Liver (tissue), 9 donors: ENCODE data around the gene SGSH. TPM values are rescaled to one million over a fixed set of nuclear protein-coding genes. Genes with fewer than 3 reads are reported as not detected.

Experiments
- DNase-seq: peaks from one replicate; pipeline ENCODE4 v3.0.0-alpha.2; 2017; ENCODE audit warnings: low spot score
- H3K27ac ChIP-seq, 2 donors: one replicate each; pipeline ENCODE4 v1.7.0; 2013; ENCODE audit warnings: inconsistent platforms in 2 of 2, low read length in 2 of 2, control low read depth in 1 of 2, low read depth in 1 of 2, mild to moderate bottlenecking in 1 of 2
- H3K27me3 ChIP-seq, 4 donors: one replicate each; pipeline versions ENCODE4 v1.6.1 to v1.7.0; 2013; ENCODE audit warnings: low read length in 3 of 4, inconsistent platforms in 1 of 4, mild to moderate bottlenecking in 1 of 4, moderate library complexity in 1 of 4; ENCODE audit not compliant: control insufficient read depth in 4 of 4, insufficient read depth in 4 of 4
- H3K36me3 ChIP-seq, 4 donors: one replicate each; pipeline versions ENCODE4 v1.6.1 to v1.7.0; 2013; ENCODE audit warnings: low read length in 3 of 4, mild to moderate bottlenecking in 3 of 4, low read depth in 1 of 4, moderate library complexity in 1 of 4; ENCODE audit not compliant: control insufficient read depth in 4 of 4, insufficient read depth in 3 of 4
- H3K4me1 ChIP-seq, 4 donors: one replicate each; pipeline versions ENCODE4 v1.6.1 to v1.7.0; 2013; ENCODE audit warnings: low read length in 3 of 4, mild to moderate bottlenecking in 3 of 4, moderate library complexity in 1 of 4; ENCODE audit not compliant: control insufficient read depth in 4 of 4, insufficient read depth in 4 of 4
- H3K4me3 ChIP-seq, 3 donors: one replicate each; pipeline versions ENCODE4 v1.6.1 to v1.7.0; 2013; ENCODE audit warnings: low read length in 3 of 3, control low read depth in 1 of 3, low read depth in 1 of 3, mild to moderate bottlenecking in 1 of 3
- H3K9ac ChIP-seq, 2 donors: one replicate each; pipeline ENCODE4 v1.7.0; 2013; ENCODE audit warnings: low read length in 2 of 2, mild to moderate bottlenecking in 2 of 2, moderate library complexity in 2 of 2, control low read depth in 1 of 2, low read depth in 1 of 2
- H3K9me3 ChIP-seq, 4 donors: one replicate each; pipeline versions ENCODE4 v1.6.1 to v1.7.0; 2013; ENCODE audit warnings: low read length in 3 of 4; ENCODE audit not compliant: control insufficient read depth in 4 of 4
- CTCF ChIP-seq: fragments of 150-350 bp; IDR thresholded peaks from 2 replicates; pipeline ENCODE4 v1.5.1; 2017; ENCODE audit warnings: improper control_type of control experiment, low read depth, low read length; ENCODE audit not compliant: missing input control
- EGR1 ChIP-seq, 2 donors: IDR thresholded peaks; 2 replicates each; pipeline ENCODE4 v1.6.1; 2016 to 2018; ENCODE audit warnings: antibody characterized with exemption in 2 of 2, low read depth in 2 of 2
- GABPA ChIP-seq, 2 donors: IDR thresholded peaks in 1 of 2; conservative IDR thresholded peaks in 1 of 2; 2 replicates each; pipeline ENCODE4 v1.6.1; 2016; ENCODE audit warnings: antibody characterized with exemption in 2 of 2, mild to moderate bottlenecking in 1 of 2, moderate library complexity in 1 of 2
- HNF4A ChIP-seq, 2 donors: conservative IDR thresholded peaks; 2 replicates each; pipeline ENCODE4 v1.6.1; 2016; ENCODE audit warnings: antibody characterized with exemption in 2 of 2, mild to moderate bottlenecking in 2 of 2
- NR2F2 ChIP-seq: IDR thresholded peaks from 2 replicates; pipeline ENCODE4 v1.6.1; 2016; ENCODE audit warnings: antibody characterized with exemption
- RAD21 ChIP-seq, 2 donors: IDR thresholded peaks; 2 replicates each; pipeline ENCODE4 v1.6.1; 2016; ENCODE audit warnings: antibody characterized with exemption in 2 of 2, mild to moderate bottlenecking in 2 of 2
- RXRA ChIP-seq, 2 donors: IDR thresholded peaks; 2 replicates each; pipeline ENCODE4 v1.6.1; 2017 to 2018; ENCODE audit warnings: antibody characterized with exemption in 2 of 2, mild to moderate bottlenecking in 1 of 2
- YY1 ChIP-seq: IDR thresholded peaks from 2 replicates; pipeline ENCODE4 v1.6.1; 2016; ENCODE audit warnings: antibody characterized with exemption, mild to moderate bottlenecking
- whole genome bisulfite sequencing: extraction: QIAGEN DNeasy Blood & Tissue Kit; methylation state at CpG from one replicate; pipeline ENCODE4 v1.1.7; 2013; 5-methylcytosine and 5-hydroxymethylcytosine counted together
- polyA plus RNA-seq, 2 donors: library from polyadenylated mRNA; stranded (reverse) in 1 of 2; unstranded in 1 of 2; fragments of 200-250 nt in 1 of 2; fragments of >200 nt in 1 of 2; fragmentation: Nextera tagmentation in 1 of 2; extraction: Ambion mirVana in 1 of 2; gene quantifications; one replicate each; pipeline versions ENCODE4 v1.2.1 to v1.2.3, GENCODE V29; 2013 to 2015
- total RNA-seq, 2 donors: library from RNA; depleted of rRNA; stranded (reverse); fragments of >200 nt; gene quantifications; one replicate each; pipeline ENCODE4 v1.2.3, GENCODE V29; 2014
- TF ChIP-seq, protein P1 (sequence below): IDR thresholded peaks from 2 replicates; pipeline ENCODE4 v1.6.1; 2016; ENCODE audit warnings: antibody characterized with exemption, mild to moderate bottlenecking
- TF ChIP-seq, protein P2 (sequence below): IDR thresholded peaks from 2 replicates; pipeline ENCODE4 v1.6.1; 2016; ENCODE audit warnings: antibody characterized with exemption
- TF ChIP-seq, protein P3 (sequence below): IDR thresholded peaks from 2 replicates; pipeline ENCODE4 v1.6.1; 2016; ENCODE audit warnings: antibody characterized with exemption
- TF ChIP-seq, protein P4 (sequence below): IDR thresholded peaks from 2 replicates; pipeline ENCODE4 v1.6.1; 2016; ENCODE audit warnings: antibody characterized with exemption
- donor health status: healthy.
- donor health status: healthy.
- donor health status: healthy.
- donor health status: healthy.
- donor health status: healthy.

The SGSH gene
- total and polyA plus RNA-seq, 4 donors = 5.8 to 19.8 (median 12.9) TPM

DNA sequence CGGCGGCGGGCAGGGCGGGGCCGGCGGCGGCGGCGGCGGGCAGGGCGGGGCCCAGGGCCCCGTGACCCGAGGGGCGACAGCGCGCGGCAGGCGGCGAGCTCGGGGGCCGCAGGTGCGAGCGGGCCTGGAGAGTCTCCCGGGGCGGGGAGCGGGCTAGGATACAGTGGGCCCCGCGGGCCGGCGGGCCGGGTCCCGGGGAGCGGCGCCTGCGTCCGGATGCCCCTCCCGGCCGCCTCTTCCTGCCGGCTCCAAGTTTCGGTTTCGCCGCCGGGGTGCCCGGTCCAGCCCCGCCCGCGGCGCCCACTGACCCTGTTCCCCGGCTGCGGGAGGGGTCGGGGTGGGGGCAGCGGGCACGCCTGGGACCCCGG lies 40.6 kb upstream of the SGSH start, which contains the start of gene RNF213:
RNF213 (plus strand) TSS at position 62 of the 368 bp plus-strand sequence. CDS start 2,830 bp downstream, outside the sequence.
- peak within 1 kb of the TSS; percentile 69 to 94 for H3K9ac ChIP-seq

DNA sequence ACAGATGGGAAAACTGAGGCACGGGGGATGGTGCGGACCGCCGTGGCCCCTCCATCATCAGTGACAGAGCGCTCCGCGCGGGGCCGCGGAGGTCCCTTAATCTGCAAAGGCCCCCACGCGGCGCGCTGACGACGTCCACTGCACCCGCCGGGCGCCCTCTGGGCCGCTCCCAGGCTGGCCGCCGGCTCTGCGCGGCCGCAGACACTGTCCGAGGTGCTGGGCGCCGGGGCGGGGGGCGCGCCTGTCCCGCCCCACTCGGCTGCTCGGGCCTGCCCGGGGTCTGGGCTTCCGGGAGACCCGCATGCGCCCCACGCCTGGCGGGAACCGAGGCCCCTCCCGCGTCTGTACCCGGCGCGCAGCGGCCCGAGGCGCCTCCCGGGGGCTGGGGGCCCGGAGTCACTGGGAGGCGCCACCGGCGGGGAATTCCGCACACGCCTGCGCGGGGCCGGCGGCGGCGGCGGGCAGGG lies 40.0 kb upstream of the SGSH start:
- Histone ChIP-seq H3K9me3 (no peaks in the 10 kb centered on the region), H3K27ac (peak overlapping the region; percentile 78 to 84), H3K9ac (peak overlapping the region; percentile 7 to 54), H3K4me3 (peak overlapping the region in 2 of 3 donors; percentile 59 to 97), H3K27me3 (no peaks in the 10 kb centered on the region), H3K36me3 (no peaks in the 10 kb centered on the region), H3K4me1 (peaks cover 14 to 40% (median 33%) of the 10 kb centered on the region in 4 donors)
- 1% methylated on average over 63 of the region's 63 CpGs for WGBS
- peak; percentile 62 for DNase-seq
- TF ChIP-seq RAD21 (IDR thresholded peaks at IDR 0.05) (no peak), GABPA (IDR thresholded peaks at IDR 0.05 in 1 of 2, conservative IDR thresholded peaks at IDR 0.05 in 1 of 2) (no peak), CTCF (no peak), EGR1 (IDR thresholded peaks at IDR 0.05; ENCODE audit: low read depth in 2 of 2) (no peak)
- TF ChIP-seq, protein P1, sequence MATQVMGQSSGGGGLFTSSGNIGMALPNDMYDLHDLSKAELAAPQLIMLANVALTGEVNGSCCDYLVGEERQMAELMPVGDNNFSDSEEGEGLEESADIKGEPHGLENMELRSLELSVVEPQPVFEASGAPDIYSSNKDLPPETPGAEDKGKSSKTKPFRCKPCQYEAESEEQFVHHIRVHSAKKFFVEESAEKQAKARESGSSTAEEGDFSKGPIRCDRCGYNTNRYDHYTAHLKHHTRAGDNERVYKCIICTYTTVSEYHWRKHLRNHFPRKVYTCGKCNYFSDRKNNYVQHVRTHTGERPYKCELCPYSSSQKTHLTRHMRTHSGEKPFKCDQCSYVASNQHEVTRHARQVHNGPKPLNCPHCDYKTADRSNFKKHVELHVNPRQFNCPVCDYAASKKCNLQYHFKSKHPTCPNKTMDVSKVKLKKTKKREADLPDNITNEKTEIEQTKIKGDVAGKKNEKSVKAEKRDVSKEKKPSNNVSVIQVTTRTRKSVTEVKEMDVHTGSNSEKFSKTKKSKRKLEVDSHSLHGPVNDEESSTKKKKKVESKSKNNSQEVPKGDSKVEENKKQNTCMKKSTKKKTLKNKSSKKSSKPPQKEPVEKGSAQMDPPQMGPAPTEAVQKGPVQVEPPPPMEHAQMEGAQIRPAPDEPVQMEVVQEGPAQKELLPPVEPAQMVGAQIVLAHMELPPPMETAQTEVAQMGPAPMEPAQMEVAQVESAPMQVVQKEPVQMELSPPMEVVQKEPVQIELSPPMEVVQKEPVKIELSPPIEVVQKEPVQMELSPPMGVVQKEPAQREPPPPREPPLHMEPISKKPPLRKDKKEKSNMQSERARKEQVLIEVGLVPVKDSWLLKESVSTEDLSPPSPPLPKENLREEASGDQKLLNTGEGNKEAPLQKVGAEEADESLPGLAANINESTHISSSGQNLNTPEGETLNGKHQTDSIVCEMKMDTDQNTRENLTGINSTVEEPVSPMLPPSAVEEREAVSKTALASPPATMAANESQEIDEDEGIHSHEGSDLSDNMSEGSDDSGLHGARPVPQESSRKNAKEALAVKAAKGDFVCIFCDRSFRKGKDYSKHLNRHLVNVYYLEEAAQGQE = peak; percentile 77
- TF ChIP-seq, protein P2, sequence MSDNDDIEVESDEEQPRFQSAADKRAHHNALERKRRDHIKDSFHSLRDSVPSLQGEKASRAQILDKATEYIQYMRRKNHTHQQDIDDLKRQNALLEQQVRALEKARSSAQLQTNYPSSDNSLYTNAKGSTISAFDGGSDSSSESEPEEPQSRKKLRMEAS = no peak
- TF ChIP-seq, protein P3, sequence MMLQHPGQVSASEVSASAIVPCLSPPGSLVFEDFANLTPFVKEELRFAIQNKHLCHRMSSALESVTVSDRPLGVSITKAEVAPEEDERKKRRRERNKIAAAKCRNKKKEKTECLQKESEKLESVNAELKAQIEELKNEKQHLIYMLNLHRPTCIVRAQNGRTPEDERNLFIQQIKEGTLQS = no peak

More for the DNA sequence above, 40.6 kb upstream of the SGSH start, which contains the start of gene RNF213:
- WGBS = under 1% methylated on average over 49 of the region's 54 CpGs
- no peak for TF ChIP-seq YY1
- TF ChIP-seq, protein P4, sequence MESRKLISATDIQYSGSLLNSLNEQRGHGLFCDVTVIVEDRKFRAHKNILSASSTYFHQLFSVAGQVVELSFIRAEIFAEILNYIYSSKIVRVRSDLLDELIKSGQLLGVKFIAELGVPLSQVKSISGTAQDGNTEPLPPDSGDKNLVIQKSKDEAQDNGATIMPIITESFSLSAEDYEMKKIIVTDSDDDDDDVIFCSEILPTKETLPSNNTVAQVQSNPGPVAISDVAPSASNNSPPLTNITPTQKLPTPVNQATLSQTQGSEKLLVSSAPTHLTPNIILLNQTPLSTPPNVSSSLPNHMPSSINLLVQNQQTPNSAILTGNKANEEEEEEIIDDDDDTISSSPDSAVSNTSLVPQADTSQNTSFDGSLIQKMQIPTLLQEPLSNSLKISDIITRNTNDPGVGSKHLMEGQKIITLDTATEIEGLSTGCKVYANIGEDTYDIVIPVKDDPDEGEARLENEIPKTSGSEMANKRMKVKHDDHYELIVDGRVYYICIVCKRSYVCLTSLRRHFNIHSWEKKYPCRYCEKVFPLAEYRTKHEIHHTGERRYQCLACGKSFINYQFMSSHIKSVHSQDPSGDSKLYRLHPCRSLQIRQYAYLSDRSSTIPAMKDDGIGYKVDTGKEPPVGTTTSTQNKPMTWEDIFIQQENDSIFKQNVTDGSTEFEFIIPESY = no peak
- no peak for TF ChIP-seq HNF4A (conservative IDR thresholded peaks at IDR 0.05)
- TF ChIP-seq RXRA (IDR thresholded peaks at IDR 0.05) = no peak
- no peak for TF ChIP-seq NR2F2
- no peak for TF ChIP-seq EGR1 (IDR thresholded peaks at IDR 0.05; ENCODE audit: low read depth in 2 of 2)
- no peaks in the 10 kb centered on the region for H3K36me3 ChIP-seq
- peak; percentile 55 for DNase-seq
- H3K9me3 ChIP-seq = no peaks in the 10 kb centered on the region
- no peaks in the 10 kb centered on the region for H3K27me3 ChIP-seq
- peak within 1 kb of the TSS; percentile 99 to 100 for H3K27ac ChIP-seq
- peaks cover 14 to 40% (median 33%) of the 10 kb centered on the region in 4 donors for H3K4me1 ChIP-seq
- peak within 1 kb of the TSS; percentile 78 to 97 (median 92) for H3K4me3 ChIP-seq
